A549 (cell line): Measurements from ENCODE around the gene CCND1. TPM values are rescaled to one million over a fixed set of nuclear protein-coding genes. Genes with fewer than 3 reads are reported as not detected.

ENCODE experiments used
- ATAC-seq, 2 experiments: fragments of 200-7000 bp in 1 of 2; fragments of >200 bp in 1 of 2; cut with Nextera tagmentation in 1 of 2; cut with Tn5 transposase in 1 of 2; 3 replicates each; pipeline versions ENCODE4 v1.8.0 to v1.9.1; 2018 to 2020; ENCODE audit warnings: mild to moderate bottlenecking in 1 of 2, moderate library complexity in 1 of 2
- CTCF ChIA-PET: fragments of 300-600 bp; sonication (Branson Sonifier 250); formaldehyde crosslinking; extraction: SDS; loops from one replicate; lab custom pipeline; 2021; ENCODE audit warnings: antibody characterized with exemption, inconsistent platforms; lab: Yijun Ruan, JAX
- POLR2A ChIA-PET: fragments of 350-600 bp; formaldehyde crosslinking; extraction: SDS; loops from one replicate; lab custom pipeline; 2021; ENCODE audit warnings: antibody characterized with exemption, inconsistent platforms; lab: Yijun Ruan, JAX
- DNase-seq, 2 experiments: peaks; one replicate each; pipeline versions ENCODE4 v3.0.0 to v3.0.0-alpha.2; 2011 to 2016; ENCODE audit warnings: low read depth in 1 of 2, low spot score in 1 of 2
- FAIRE-seq: peaks from 2 replicates; lab custom pipeline; 2011; peaks lifted over from hg19 to GRCh38; lab: Jason Lieb, UNC
- H3K27ac ChIP-seq, 2 experiments: fragments of >200 bp; sonication (Bioruptor Twin); formaldehyde crosslinking; 3 replicates each; pipeline ENCODE4 v1.5.1; 2016 to 2017
- H3K4me1 ChIP-seq: fragments of >200 bp; sonication (Bioruptor Twin); formaldehyde crosslinking; 3 replicates; pipeline ENCODE4 v1.6.1; 2016
- H3K4me2 ChIP-seq: fragments of >200 bp; sonication (Bioruptor Twin); formaldehyde crosslinking; 3 replicates; pipeline ENCODE4 v1.6.1; 2016
- H3K4me3 ChIP-seq: fragments of >200 bp; sonication (Bioruptor Twin); formaldehyde crosslinking; 3 replicates; pipeline ENCODE4 v1.5.1; 2016
- H3K9me3 ChIP-seq: fragments of >200 bp; sonication (Bioruptor Twin); formaldehyde crosslinking; 3 replicates; pipeline ENCODE4 v1.6.1; 2016
- CHD4 ChIP-seq: fragments of 200-600 bp; sonication (generic); IDR thresholded peaks from 2 replicates; pipeline ENCODE4 v1.6.1; 2016; ENCODE audit warnings: antibody characterized with exemption, mild to moderate bottlenecking, borderline replicate concordance
- CTCF ChIP-seq: fragments of >200 bp; sonication (Bioruptor Twin); formaldehyde crosslinking; IDR thresholded peaks from 3 replicates; pipeline ENCODE4 v1.5.1; 2016
- EHF ChIP-seq: fragments of 250-450 bp; sonication (Bioruptor Pico); IDR thresholded peaks from 2 replicates; pipeline ENCODE4 v1.5.0; 2020; ENCODE audit warnings: mild to moderate bottlenecking
- ELK1 ChIP-seq: fragments of 150-350 bp; IDR thresholded peaks from 2 replicates; pipeline ENCODE4 v1.6.1; 2014; ENCODE audit warnings: low read depth, mild to moderate bottlenecking, low read length
- FOSB ChIP-seq: fragments of 250-450 bp; sonication (Bioruptor Pico); IDR thresholded peaks from 2 replicates; pipeline ENCODE4 v1.5.0; 2020; ENCODE audit warnings: mild to moderate bottlenecking, moderate library complexity
- HES2 ChIP-seq: fragments of >200 bp; sonication (Bioruptor Twin); formaldehyde crosslinking; IDR thresholded peaks from 2 replicates; pipeline ENCODE4 v1.6.1; 2016
- HOXB13 ChIP-seq: fragments of 250-450 bp; sonication (Bioruptor Pico); IDR thresholded peaks from 2 replicates; pipeline ENCODE4 v1.5.0; 2020; ENCODE audit warnings: low read depth, mild to moderate bottlenecking, moderate library complexity
- KDM1A ChIP-seq: fragments of 200-600 bp; sonication (generic); IDR thresholded peaks from 2 replicates; pipeline ENCODE4 v1.6.1; 2016; ENCODE audit warnings: low read depth, mild to moderate bottlenecking
- MAX ChIP-seq: IDR thresholded peaks from 2 replicates; pipeline ENCODE4 v1.6.1; 2012
- PHF8 ChIP-seq: fragments of 200-600 bp; sonication (generic); IDR thresholded peaks from 2 replicates; pipeline ENCODE4 v1.6.1; 2016; ENCODE audit warnings: low read depth, mild to moderate bottlenecking, antibody characterized with exemption, moderate library complexity, borderline replicate concordance
- REST ChIP-seq: fragments of 200-600 bp; sonication (generic); IDR thresholded peaks from 2 replicates; pipeline ENCODE4 v1.6.1; 2016; ENCODE audit warnings: antibody characterized with exemption, mild to moderate bottlenecking, moderate library complexity
- ZC3H11A ChIP-seq: fragments of 450-650 bp; IDR thresholded peaks from 2 replicates; pipeline ENCODE4 v1.6.1; 2014; ENCODE audit warnings: antibody characterized with exemption, mild to moderate bottlenecking
- WGBS: methylation state at CpG from one replicate; pipeline ENCODE4 v1.1.6; 2017; ENCODE audit errors: missing lambda C conversion rate; 5-methylcytosine and 5-hydroxymethylcytosine counted together
- polyA plus RNA-seq, 4 experiments: library from polyadenylated mRNA; depleted of rRNA in 3 of 4; stranded (reverse); fragments of >200 nt; fragmentation: RNase III in 1 of 4; extraction: RNeasy Plus Mini Kit Qiagen cat#74134 plus additional on column Dnase treatment in 1 of 4; gene quantifications; 2 replicates in 3 of 4; 3 replicates in 1 of 4; pipeline ENCODE4 v1.2.3, GENCODE V29; 2011 to 2017

The CCND1 gene
- polyA plus RNA-seq, 2 of the 4 experiments (the other 2 are of a cell fraction) = 131 to 136 TPM

GRCh38 chr11:69658626-69659450 is 17.9 kb downstream of the CCND1 start (continued):
- TF ChIP-seq PHF8 (no peak), HES2 (no peak), REST (no peak), KDM1A (no peak)

- Histone ChIP-seq H3K4me1 (peaks cover 16% of the 10 kb centered on the region), H3K4me3 (no peak overlapping the region), H3K4me2 (no peak overlapping the region), H3K9me3 (no peaks in the 10 kb centered on the region), H3K27ac (no peak overlapping the region)
- FAIRE-seq (no peak), DNase-seq (no peak), ATAC-seq (no peak)
- ChIA-PET CTCF (interaction anchor here (2.6 to 10.9 kb wide), 4 partner anchors 10 to 558 kb away, joined by 12 to 149 read pairs (median 78); no protein-coding TSS in a partner anchor), POLR2A (interaction anchor here (1.1 kb wide), 1 partner anchor 16 kb away, joined by 3 read pairs; the partner anchor contains the start of gene LTO1)
- WGBS = 90% methylated on average over 12 of the region's 12 CpGs
- no peak for TF ChIP-seq HOXB13 (CRISPR knock-in tag)
- TF ChIP-seq CHD4 = no peak
- TF ChIP-seq FOSB (CRISPR knock-in tag) = no peak
- no peak for TF ChIP-seq CTCF
- no peak for TF ChIP-seq ZC3H11A
- no peak for TF ChIP-seq KDM1A
- no peak for TF ChIP-seq EHF
Measured at GRCh38 chr11:69659591-69659990, 18.6 kb downstream of the CCND1 start.

GRCh38 chr11:69660001-69660500 is 19.1 kb downstream of the CCND1 start:
- Histone ChIP-seq H3K4me3 (no peak overlapping the region), H3K9me3 (no peaks in the 10 kb centered on the region), H3K4me1 (peaks cover 13% of the 10 kb centered on the region), H3K27ac (no peak overlapping the region), H3K4me2 (no peak overlapping the region)
- FAIRE-seq (no peak), ATAC-seq (no peak), DNase-seq (no peak)
- ChIA-PET POLR2A (no interaction called here), CTCF (interaction anchor here (2.6 to 10.9 kb wide), 4 partner anchors 9 to 558 kb away, joined by 12 to 149 read pairs (median 78); no protein-coding TSS in a partner anchor)
- no peak for TF ChIP-seq MAX
- no peak for TF ChIP-seq ELK1
- 95% methylated on average over 4 of the region's 4 CpGs for WGBS
